Measurements from ENCODE around the gene SGMS1. TPM values are rescaled to one million over a fixed set of nuclear protein-coding genes. Genes with fewer than 3 reads are reported as not detected.

SGMS1 gene
- total RNA-seq, 1 experiment from 2014 or later: 24.7 TPM

DNA sequence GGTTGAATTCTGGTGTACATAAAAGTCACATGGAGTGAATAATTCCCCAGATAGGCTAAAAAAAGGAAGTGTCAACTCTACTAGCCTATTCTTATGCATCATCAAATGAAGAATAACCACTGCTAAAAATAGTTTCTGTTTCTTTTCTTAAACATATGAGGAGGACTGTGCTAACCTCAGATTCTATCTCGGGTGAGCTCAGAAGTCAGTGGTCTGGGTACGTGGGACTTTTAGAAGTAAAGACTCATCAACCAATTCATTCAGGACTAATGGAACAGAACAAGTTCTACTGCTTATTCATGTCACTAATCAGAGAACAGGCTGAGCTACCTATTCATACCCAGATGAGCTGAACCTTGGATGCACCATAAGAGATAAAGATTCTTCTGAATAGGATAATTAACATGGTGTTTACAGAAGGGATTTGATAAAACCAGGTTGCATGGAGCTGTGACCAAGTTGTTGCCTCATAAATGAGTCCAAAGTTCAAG is 362.9 kb downstream of the SGMS1 start:
- TF ChIP-seq, protein P1, sequence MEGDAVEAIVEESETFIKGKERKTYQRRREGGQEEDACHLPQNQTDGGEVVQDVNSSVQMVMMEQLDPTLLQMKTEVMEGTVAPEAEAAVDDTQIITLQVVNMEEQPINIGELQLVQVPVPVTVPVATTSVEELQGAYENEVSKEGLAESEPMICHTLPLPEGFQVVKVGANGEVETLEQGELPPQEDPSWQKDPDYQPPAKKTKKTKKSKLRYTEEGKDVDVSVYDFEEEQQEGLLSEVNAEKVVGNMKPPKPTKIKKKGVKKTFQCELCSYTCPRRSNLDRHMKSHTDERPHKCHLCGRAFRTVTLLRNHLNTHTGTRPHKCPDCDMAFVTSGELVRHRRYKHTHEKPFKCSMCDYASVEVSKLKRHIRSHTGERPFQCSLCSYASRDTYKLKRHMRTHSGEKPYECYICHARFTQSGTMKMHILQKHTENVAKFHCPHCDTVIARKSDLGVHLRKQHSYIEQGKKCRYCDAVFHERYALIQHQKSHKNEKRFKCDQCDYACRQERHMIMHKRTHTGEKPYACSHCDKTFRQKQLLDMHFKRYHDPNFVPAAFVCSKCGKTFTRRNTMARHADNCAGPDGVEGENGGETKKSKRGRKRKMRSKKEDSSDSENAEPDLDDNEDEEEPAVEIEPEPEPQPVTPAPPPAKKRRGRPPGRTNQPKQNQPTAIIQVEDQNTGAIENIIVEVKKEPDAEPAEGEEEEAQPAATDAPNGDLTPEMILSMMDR (IDR thresholded peaks at IDR 0.05; ENCODE audit: unreplicated experiment): no peak
- H3K4me1 Mint-ChIP-seq (ENCODE audit: insufficient read depth, unreplicated experiment): no peaks in the 10 kb centered on the region
- no peak overlapping the region for H3K4me3 Mint-ChIP-seq (ENCODE audit: unreplicated experiment)
- H3K36me3 Mint-ChIP-seq (ENCODE audit: insufficient read depth, unreplicated experiment): no peaks in the 10 kb centered on the region
- intact Hi-C loops (cut with micrococcal nuclease): no loop called here
- H3K27ac Mint-ChIP-seq (ENCODE audit: low read depth, unreplicated experiment): no peak overlapping the region
- POLR2A ChIA-PET: no interaction called here
- H3K27me3 Mint-ChIP-seq (ENCODE audit: insufficient read depth, unreplicated experiment): peaks cover 81% of the 10 kb centered on the region
- DNase-seq (ENCODE audit: unreplicated experiment): no peak
- BruUV-seq (replicated peaks): no TSS peak
- CTCF ChIA-PET: interaction anchor here (0.6 kb wide), 1 partner anchor 12 kb away, joined by 4 read pairs; no protein-coding TSS in a partner anchor
- H3K9me3 Mint-ChIP-seq (ENCODE audit: unreplicated experiment): no peaks in the 10 kb centered on the region

Other genes starting within 250 kb of the SGMS1 start
- 7.2 TPM in 2 replicates for gene ASAH2B, start 116.0 kb upstream of the SGMS1 start, total RNA-seq (2022)

Measured in MCF 10A (cell line).